ENCODE measurements around the gene MROH8.

Gene MROH8

DNA sequence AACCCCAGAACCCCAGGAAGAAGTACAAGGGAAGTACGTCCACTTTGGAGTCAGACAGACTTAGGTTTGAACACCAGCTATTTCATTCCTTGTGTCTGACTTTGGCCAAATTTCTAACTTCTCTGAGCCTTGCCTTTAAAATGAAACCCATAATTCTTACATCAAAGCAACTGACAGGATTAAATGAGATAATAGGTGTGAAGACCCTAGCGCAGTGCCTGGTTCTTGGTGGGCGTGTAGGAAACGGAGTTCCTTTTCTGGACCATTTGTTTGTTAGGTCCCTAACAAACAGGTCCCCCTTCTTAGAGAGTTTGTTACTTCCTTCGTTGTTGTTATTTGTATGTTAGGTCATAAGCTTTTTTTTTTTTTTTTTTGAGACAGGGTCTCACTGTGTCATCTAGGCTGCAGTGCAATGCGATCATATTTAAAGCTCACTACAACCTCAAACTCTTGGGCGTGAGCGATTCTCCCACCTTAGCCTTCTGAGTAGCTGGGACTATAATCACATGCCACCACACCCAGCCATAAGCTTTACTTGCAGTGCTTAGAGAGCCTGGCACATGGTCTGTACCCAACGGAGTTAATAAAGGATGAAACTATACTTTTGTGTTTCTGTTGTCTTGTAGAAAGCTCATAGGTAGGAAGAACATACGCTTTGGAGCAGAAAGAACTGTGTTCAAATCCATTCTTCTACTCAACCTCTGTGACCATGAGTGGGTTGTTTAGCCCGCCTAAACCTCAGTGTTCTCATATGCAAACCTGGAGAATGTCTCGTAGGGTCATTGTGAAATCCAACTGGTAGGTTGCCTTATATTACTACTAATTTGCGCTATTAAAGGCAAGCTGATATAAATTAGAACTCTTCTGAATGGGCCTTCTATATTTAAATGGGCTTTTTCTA is 21.8 kb upstream of the MROH8 start:
- no peak for DNase-seq (ENCODE audit: extremely low read depth, low read depth)
- H3K4me3 ChIP-seq (replicated peaks; ENCODE audit: low read depth, low read length): no peak overlapping the region

DNA sequence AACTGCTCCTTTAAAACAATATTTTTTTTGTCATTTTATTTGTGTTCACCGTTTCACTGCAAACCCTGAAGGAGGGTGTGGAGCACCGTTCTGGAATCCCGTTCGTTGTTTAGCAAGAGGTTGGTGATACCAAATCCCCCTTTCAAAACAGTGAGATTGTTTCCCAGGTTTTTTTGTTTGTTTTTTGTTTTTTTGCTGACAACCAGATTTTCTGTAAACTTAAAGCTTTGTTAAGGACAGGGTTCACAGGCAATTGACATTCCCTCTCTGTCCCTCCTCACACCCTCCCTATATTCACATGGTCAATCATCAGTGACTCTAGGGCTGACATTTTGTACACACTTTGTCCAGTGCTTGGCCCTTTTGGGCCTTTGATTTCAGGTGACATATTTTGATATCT is 21.0 kb upstream of the MROH8 start:
- H3K4me3 ChIP-seq (replicated peaks; ENCODE audit: low read depth, low read length): no peak overlapping the region
- DNase-seq (ENCODE audit: extremely low read depth, low read depth): no peak
- TF ChIP-seq, protein P1, sequence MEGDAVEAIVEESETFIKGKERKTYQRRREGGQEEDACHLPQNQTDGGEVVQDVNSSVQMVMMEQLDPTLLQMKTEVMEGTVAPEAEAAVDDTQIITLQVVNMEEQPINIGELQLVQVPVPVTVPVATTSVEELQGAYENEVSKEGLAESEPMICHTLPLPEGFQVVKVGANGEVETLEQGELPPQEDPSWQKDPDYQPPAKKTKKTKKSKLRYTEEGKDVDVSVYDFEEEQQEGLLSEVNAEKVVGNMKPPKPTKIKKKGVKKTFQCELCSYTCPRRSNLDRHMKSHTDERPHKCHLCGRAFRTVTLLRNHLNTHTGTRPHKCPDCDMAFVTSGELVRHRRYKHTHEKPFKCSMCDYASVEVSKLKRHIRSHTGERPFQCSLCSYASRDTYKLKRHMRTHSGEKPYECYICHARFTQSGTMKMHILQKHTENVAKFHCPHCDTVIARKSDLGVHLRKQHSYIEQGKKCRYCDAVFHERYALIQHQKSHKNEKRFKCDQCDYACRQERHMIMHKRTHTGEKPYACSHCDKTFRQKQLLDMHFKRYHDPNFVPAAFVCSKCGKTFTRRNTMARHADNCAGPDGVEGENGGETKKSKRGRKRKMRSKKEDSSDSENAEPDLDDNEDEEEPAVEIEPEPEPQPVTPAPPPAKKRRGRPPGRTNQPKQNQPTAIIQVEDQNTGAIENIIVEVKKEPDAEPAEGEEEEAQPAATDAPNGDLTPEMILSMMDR (IDR thresholded peaks at IDR 0.05; ENCODE audit: low read depth, low read length, missing control alignments): no peak

More for the DNA sequence above, 21.8 kb upstream of the MROH8 start:
- TF ChIP-seq, protein P1 (IDR thresholded peaks at IDR 0.05; ENCODE audit: low read depth, low read length, missing control alignments): no peak

GRCh38 chr20:37198932-37199660 is 19.7 kb upstream of the MROH8 start:
- no peak overlapping the region for H3K4me3 ChIP-seq (replicated peaks; ENCODE audit: low read depth, low read length)
- DNase-seq (ENCODE audit: extremely low read depth, low read depth): no peak
- TF ChIP-seq, protein P1 (IDR thresholded peaks at IDR 0.05; ENCODE audit: low read depth, low read length, missing control alignments): no peak

GRCh38 chr20:37194621-37195417 is 15.5 kb upstream of the MROH8 start:
- TF ChIP-seq, protein P1 (IDR thresholded peaks at IDR 0.05; ENCODE audit: low read depth, low read length, missing control alignments): no peak
- H3K4me3 ChIP-seq (replicated peaks; ENCODE audit: low read depth, low read length): no peak overlapping the region
- no peak for DNase-seq (ENCODE audit: extremely low read depth, low read depth)

- no peak for DNase-seq (ENCODE audit: extremely low read depth, low read depth)
- TF ChIP-seq, protein P1 (IDR thresholded peaks at IDR 0.05; ENCODE audit: low read depth, low read length, missing control alignments): no peak
- H3K4me3 ChIP-seq (replicated peaks; ENCODE audit: low read depth, low read length): no peak overlapping the region
Measured at GRCh38 chr20:37193821-37194220, 14.5 kb upstream of the MROH8 start.

DNA sequence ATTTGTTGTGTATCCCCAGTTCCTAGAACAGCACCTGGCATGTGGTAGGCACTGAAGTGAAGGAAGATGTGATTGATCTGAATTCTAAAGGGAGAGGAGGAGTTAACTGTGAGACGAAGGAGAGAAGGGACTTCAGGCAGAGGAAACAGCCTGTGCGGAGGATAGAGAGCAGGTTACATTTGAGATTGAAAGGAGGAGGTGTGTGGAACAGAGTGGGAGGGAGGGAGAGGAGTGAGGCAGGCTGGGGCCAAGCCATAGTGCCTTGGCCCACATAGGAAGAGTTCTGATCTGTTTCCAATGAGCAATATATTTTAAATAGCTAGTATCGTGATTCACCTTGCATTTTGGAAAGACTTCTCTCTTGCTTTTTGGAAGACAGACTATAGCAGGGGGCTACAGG is 13.9 kb upstream of the MROH8 start:
- TF ChIP-seq, protein P1 (IDR thresholded peaks at IDR 0.05; ENCODE audit: low read depth, low read length, missing control alignments): no peak
- no peak overlapping the region for H3K4me3 ChIP-seq (replicated peaks; ENCODE audit: low read depth, low read length)
- no peak for DNase-seq (ENCODE audit: extremely low read depth, low read depth)
